ENCODE measurements around the gene CTAGE9.
"Not testable (repeated sequence)": the region's sequence is repeated elsewhere in the genome, so short reads cannot be mapped to it uniquely, and the experiment has no call there.

CTAGE9 gene

DNA sequence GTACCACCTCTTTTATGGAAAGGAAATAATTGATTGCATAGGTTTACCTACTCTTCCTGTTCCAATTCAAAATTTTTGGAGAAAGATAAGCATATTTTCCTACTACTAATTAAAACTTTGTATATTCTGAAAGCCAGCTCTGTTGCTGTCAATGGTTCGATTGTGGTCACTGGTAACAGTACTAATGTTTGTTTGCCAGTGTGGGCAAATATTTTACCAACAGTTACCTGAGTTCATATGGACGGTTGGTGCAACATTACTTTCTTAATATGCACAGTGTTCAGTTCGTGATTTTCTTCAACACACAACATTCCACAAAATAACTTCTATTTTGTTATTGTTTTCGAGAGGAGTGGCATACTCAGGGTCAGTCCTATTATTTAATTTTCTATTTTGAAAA is 17.1 kb upstream of the CTAGE9 start:
- DNase-seq, result no peak

DNA sequence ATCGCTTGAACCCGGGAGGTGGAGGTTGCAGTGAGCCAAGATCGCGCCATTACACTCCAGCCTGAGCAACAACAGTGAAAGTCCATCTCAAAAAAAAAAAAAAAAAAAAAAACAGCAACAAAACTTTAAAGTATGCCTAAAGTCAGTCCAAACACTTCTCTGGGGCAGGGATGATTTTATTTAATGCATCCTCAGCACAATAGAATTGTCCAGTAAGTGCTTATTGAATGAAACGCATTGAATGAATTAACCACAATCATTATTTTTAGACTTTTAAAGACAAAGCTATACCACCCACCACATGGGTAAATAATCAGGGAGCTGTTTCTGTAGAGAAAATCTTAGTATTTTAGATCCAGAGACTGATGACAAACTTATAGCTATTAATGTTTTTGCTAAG is 16.6 kb upstream of the CTAGE9 start:
- no peak for DNase-seq

GRCh38 chr6:131724114-131724513 is 13.3 kb upstream of the CTAGE9 start:
- no peak for DNase-seq

GRCh38 chr6:131721161-131721560 is 10.3 kb upstream of the CTAGE9 start:
- DNase-seq, result no peak

DNA sequence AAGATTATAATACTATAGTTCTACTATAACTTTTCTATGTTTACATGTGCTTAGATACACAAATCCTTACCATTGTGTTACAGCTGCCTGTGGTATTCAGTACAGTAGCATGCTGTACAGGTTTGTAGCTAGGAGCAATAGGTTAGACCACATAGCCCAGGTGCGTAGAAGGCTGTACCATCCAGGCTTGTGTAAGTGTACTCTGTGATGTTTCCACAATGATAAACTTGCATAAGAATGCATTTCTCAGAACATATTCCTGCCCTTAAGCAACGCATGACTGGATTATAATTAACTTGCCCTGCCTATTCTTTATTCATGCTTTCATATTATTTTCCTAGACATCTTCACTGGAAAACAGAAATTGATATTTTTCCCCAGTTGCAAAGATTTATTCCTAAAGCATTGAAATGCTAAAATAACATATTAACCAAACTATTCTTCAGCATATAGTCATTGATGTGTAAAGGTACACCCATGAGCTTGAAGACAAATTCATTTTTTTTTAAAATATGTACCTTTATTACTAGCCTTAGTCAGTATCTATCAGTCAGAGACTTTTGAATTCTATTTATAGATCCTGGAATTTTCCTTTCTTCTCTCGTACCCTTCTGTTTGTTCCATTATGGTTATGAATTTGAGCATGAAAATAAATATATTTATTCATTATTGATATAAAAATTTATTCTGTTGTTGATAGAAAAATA is 7.2 kb upstream of the CTAGE9 start:
- DNase-seq, result no peak

- DNase-seq, result not testable (repeated sequence)
Measured at GRCh38 chr6:131715567-131715966, 4.8 kb upstream of the CTAGE9 start.

DNA sequence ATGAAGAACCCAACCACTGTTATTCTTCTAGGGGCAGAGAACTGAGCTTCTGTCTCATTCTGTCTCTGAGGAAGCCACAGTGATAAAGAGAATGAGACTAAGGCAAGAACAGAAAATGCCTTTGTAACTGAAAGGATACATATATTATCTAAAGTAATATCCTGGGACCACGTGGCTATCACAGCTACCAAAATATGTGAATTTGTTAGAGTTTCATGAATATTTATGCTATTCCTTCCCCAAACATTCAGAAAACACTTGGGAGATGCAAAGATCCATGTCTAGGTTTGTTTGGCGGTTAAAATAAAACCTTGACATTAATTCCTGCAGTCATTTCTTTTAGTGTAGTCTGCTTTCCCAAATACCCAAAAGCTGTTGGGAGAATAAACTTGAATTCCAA is 6.9 kb downstream of the CTAGE9 start:
- not testable (repeated sequence) for DNase-seq

DNA sequence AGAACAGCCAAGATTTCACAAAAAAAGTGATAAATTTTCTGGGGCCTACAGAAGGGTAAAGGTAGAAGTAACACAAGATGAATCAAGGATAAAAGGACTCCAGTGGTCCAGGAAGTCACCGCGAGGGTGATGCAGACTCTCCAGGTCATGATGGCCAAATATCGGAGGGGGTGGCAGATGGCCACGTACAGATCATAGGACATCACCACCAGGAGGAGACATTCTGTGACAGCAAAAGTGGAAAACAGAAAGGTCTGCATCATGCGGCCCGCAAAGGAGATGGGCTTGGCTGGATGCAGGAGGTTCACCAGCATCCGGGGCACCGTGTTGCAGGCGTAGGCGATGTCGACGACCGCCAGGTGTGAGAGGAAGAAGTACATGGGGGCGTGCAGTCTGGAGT is 10.0 kb downstream of the CTAGE9 start:
- not testable (repeated sequence) for DNase-seq

DNA sequence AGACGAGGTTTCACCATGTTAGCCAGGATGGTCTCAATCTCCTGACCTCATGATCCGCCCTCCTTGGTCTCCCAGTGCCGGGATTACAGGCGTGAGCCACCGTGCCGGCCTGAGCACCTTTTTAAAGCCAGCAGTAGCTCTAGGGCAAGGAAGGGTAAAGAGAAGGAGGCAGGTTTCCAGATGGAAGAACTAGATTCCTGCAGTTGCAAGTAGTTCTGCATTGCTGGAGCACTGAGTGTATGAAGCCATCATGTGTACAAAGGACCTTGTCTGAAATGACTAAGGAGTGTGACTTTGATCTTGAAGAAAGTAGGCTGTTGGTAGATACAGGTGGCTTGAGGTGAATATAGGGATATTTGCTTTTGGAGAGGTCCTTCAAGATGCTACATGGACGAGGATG is 13.9 kb downstream of the CTAGE9 start:
- DNase-seq, result no peak

DNA sequence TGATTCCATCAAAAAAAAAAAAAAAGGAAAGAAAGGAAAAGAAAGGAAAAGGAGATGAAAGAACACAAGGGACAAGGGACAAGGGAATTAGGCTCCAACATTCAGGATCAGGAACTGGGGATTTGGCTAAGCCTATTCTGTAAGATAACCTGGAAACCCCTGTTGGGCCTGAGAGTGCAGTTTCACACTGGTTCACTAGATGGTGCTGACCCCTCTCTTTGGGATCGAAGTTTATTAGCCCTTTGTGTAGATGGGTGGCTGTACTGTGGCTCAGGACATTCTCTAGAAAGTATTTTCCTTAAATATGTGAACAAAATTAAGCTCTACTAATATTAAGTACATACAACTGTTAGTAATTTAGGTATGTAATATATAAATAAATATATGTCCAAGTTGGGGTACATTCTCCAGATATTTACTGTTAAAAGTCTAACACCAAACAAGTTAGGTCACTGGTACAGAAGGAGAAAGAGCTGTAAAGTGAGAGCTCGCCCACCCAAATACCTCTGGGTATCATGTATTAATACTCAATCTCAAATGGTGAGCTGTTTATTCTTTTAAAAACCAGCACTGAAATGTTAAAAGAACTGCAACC is 15.9 kb downstream of the CTAGE9 start:
- DNase-seq, result peak; percentile 6

DNA sequence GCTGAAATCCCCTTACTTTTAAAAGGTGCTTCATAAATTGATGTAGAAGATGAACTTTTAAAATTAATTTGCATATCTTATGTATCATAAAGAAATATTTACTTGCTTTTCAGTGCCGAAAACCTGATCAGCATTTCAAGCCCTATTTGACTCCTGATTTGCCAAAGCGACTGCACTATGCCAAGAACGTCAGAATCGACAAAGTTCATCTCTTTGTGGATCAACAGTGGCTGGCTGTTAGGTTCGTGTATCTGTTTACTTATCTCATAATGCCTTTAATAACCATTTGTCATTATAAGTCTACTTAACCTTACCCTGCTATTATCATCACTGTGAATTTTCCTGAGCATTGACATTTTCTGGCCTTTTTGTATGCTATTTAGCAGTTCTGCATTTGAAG is 17.4 kb downstream of the CTAGE9 start:
- no peak for DNase-seq

GRCh38 chr6:131692589-131692988 is 18.2 kb downstream of the CTAGE9 start:
- DNase-seq, result no peak

DNA sequence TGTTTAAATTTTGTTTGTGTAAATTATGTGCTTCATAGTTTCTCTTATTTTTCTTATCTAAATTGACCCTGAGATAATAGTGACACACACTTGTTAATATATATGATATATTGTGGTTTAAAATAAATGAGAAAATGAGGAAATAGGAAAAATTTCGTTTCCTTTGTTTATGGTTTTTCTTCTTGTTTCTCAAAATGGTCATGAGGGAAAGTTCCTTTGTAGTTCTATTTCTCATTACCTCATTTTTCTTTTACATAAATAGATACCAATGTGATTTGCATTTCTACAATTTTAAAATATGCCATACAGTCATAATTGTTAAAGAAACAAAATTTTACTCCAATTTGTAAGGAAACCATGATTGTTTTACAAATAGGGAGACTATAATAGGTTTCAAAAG is 18.8 kb downstream of the CTAGE9 start:
- DNase-seq, result no peak

DNA sequence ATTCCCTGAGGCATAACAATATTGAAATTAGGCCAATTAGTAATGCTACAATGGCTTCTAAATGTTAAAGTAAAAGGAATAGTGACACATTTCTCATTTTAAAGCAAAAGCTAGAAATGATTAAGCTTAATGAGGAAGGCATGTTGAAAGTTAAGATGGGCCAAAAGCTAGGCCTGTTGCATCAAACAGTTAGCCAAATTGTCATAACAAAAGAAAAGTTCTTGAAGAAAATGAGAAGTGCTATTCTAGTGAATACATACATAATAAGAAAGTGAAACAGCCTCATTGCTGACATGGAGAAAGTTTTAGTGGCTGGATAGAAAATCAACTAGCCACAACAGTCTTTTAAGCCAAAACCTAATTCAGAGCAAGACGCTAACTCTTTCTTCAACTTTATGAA is 22.5 kb downstream of the CTAGE9 start:
- DNase-seq, result no peak

DNA sequence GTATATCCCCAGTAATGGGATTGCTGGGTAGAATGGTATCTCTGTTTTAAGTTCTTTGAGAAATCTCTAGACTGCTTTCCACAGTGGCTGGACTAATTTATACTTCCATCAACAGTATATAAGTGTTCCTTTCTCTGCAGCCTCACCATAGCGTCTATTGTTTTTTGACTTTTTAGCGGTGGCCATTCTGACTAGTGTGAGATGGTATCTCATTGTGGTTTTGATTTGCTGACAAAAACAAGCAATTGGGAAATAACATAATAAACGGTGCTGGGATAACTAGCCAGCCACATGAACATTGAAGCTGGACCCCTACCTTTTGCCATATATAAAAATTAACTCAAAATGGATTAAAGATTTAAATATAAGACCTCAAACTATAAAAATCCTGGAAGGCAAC is 23.8 kb downstream of the CTAGE9 start:
- DNase-seq, result no peak

- no peak for DNase-seq
Measured at GRCh38 chr6:131685266-131685780, 25.5 kb downstream of the CTAGE9 start.

- no peak for DNase-seq
Measured at GRCh38 chr6:131683479-131683878, 27.3 kb downstream of the CTAGE9 start.

GRCh38 chr6:131682442-131682841 is 28.4 kb downstream of the CTAGE9 start:
- no peak for DNase-seq

DNA sequence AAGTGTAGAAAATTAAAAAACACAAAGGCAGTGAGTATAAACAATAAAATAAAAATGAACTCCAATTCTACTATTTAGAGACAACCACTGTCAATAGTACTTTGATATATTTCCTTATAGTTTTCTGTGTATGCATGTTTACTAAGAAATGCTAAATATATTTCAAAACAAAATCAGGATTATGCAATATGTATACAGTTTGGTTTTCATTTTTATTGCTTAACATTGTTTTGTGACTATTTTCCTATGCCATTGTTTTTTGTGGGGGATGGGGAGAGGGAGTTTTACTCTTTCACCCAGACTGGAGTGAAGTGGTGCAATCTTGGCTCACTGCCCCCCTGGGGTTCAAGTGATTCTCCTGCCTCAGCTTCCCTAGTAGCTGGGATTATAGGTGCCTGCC is 29.2 kb downstream of the CTAGE9 start:
- DNase-seq, result no peak

GRCh38 chr6:131680868-131681267 is 29.9 kb downstream of the CTAGE9 start:
- no peak for DNase-seq

GRCh38 chr6:131678442-131678841 is 32.4 kb downstream of the CTAGE9 start:
- DNase-seq, result no peak

DNA sequence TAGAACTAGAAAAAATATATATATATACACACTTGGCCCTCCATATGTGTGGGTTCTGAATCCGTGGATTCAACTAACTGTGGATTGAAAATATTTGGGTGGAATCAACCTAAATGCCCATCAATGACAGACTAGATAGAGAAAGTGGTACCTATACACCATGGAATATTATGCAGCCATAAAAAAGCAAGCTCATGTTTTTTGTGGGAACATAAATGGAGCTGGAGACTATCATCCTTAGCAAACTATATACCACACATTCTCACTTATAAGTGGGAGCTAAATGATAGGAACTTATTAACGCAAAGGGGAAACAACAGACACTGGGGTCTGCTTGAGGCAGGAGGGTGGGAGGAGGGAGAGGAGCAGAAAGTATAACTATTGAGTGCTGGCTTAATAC is 37.6 kb downstream of the CTAGE9 start:
- DNase-seq, result no peak

DNA sequence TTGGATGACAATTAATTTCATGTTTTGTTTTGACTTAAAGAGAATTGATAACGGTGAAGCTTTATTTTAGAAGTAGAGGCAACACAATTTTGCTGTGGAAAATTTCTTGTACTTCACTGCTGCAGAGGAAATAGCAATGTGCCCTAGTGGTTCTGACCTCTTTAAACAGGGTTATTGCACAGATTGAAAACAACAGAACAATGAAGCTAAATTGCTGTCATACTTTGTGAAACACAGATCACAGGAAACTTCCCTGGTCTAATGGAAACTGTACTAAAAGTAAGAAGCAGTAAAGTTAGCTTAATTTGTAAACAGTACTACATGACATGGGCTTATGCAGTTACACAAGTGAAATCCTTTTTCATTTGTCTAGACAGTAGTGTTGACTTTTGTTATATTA is 40.9 kb downstream of the CTAGE9 start:
- no peak for DNase-seq

GRCh38 chr6:131663578-131664165 is 47.1 kb downstream of the CTAGE9 start:
- DNase-seq, result no peak
